ENCODE results near the gene TSPAN17.

Gene TSPAN17

GRCh38 chr5:176677209-176677939 is 30.1 kb downstream of the TSPAN17 start:
- Histone ChIP-seq H3K27me3 (replicated peaks; ENCODE audit: control insufficient read depth, insufficient read depth, low read length) (peaks cover 40% of the 10 kb centered on the region), H3K4me3 (ENCODE audit: low read length) (no peak overlapping the region), H3K4me1 (ENCODE audit: control insufficient read depth, insufficient read depth, low read length) (peaks cover 14% of the 10 kb centered on the region), H3K9me3 (ENCODE audit: control insufficient read depth, low read length) (no peaks in the 10 kb centered on the region), H3K9ac (ENCODE audit: low read length) (no peak overlapping the region), H3K36me3 (ENCODE audit: control insufficient read depth, insufficient read depth, low read length, severe bottlenecking) (no peaks in the 10 kb centered on the region)
- DNase-seq (ENCODE audit: low read depth), result no peak

GRCh38 chr5:176678584-176678983 is 31.3 kb downstream of the TSPAN17 start:
- no peak overlapping the region for H3K9ac ChIP-seq (ENCODE audit: low read length)
- H3K27me3 ChIP-seq (replicated peaks; ENCODE audit: control insufficient read depth, insufficient read depth, low read length), result peaks cover 47% of the 10 kb centered on the region
- H3K36me3 ChIP-seq (ENCODE audit: control insufficient read depth, insufficient read depth, low read length, severe bottlenecking), result no peaks in the 10 kb centered on the region
- H3K4me3 ChIP-seq (ENCODE audit: low read length), result no peak overlapping the region
- no peak for DNase-seq (ENCODE audit: low read depth)
- H3K4me1 ChIP-seq (ENCODE audit: control insufficient read depth, insufficient read depth, low read length), result peaks cover 14% of the 10 kb centered on the region
- peaks cover 3% of the 10 kb centered on the region for H3K9me3 ChIP-seq (ENCODE audit: control insufficient read depth, low read length)

- H3K9ac ChIP-seq (ENCODE audit: low read length), result no peak overlapping the region
- H3K4me1 ChIP-seq (ENCODE audit: control insufficient read depth, insufficient read depth, low read length), result peaks cover 14% of the 10 kb centered on the region
- peaks cover 4% of the 10 kb centered on the region for H3K9me3 ChIP-seq (ENCODE audit: control insufficient read depth, low read length)
- DNase-seq (ENCODE audit: low read depth), result no peak
- peaks cover 55% of the 10 kb centered on the region for H3K27me3 ChIP-seq (replicated peaks; ENCODE audit: control insufficient read depth, insufficient read depth, low read length)
- no peaks in the 10 kb centered on the region for H3K36me3 ChIP-seq (ENCODE audit: control insufficient read depth, insufficient read depth, low read length, severe bottlenecking)
- H3K4me3 ChIP-seq (ENCODE audit: low read length), result no peak overlapping the region
These were observed 32.3 kb downstream of the TSPAN17 start for GRCh38 chr5:176679365-176680225.

GRCh38 chr5:176680226-176680563 is 32.9 kb downstream of the TSPAN17 start:
- Histone ChIP-seq H3K9ac (ENCODE audit: low read length) (no peak overlapping the region), H3K27me3 (replicated peaks; ENCODE audit: control insufficient read depth, insufficient read depth, low read length) (peaks cover 55% of the 10 kb centered on the region), H3K9me3 (ENCODE audit: control insufficient read depth, low read length) (peaks cover 10% of the 10 kb centered on the region), H3K4me1 (ENCODE audit: control insufficient read depth, insufficient read depth, low read length) (peaks cover 14% of the 10 kb centered on the region), H3K4me3 (ENCODE audit: low read length) (no peak overlapping the region), H3K36me3 (ENCODE audit: control insufficient read depth, insufficient read depth, low read length, severe bottlenecking) (no peaks in the 10 kb centered on the region)
- DNase-seq (ENCODE audit: low read depth), result no peak

- Histone ChIP-seq H3K4me1 (ENCODE audit: control insufficient read depth, insufficient read depth, low read length) (peaks cover 10% of the 10 kb centered on the region), H3K9me3 (ENCODE audit: control insufficient read depth, low read length) (peaks cover 19% of the 10 kb centered on the region), H3K27me3 (replicated peaks; ENCODE audit: control insufficient read depth, insufficient read depth, low read length) (peaks cover 55% of the 10 kb centered on the region), H3K36me3 (ENCODE audit: control insufficient read depth, insufficient read depth, low read length, severe bottlenecking) (no peaks in the 10 kb centered on the region), H3K4me3 (ENCODE audit: low read length) (no peak overlapping the region), H3K9ac (ENCODE audit: low read length) (no peak overlapping the region)
- no peak for DNase-seq (ENCODE audit: low read depth)
These were observed 34.8 kb downstream of the TSPAN17 start for GRCh38 chr5:176682016-176682531.

GRCh38 chr5:176685010-176685409 is 37.7 kb downstream of the TSPAN17 start:
- H3K4me1 ChIP-seq (ENCODE audit: control insufficient read depth, insufficient read depth, low read length), result no peaks in the 10 kb centered on the region
- H3K9ac ChIP-seq (ENCODE audit: low read length), result no peak overlapping the region
- H3K36me3 ChIP-seq (ENCODE audit: control insufficient read depth, insufficient read depth, low read length, severe bottlenecking), result no peaks in the 10 kb centered on the region
- H3K9me3 ChIP-seq (ENCODE audit: control insufficient read depth, low read length), result peaks cover 26% of the 10 kb centered on the region
- H3K27me3 ChIP-seq (replicated peaks; ENCODE audit: control insufficient read depth, insufficient read depth, low read length), result peaks cover 44% of the 10 kb centered on the region
- no peak for DNase-seq (ENCODE audit: low read depth)
- no peak overlapping the region for H3K4me3 ChIP-seq (ENCODE audit: low read length)

- no peak overlapping the region for H3K4me3 ChIP-seq (ENCODE audit: low read length)
- H3K36me3 ChIP-seq (ENCODE audit: control insufficient read depth, insufficient read depth, low read length, severe bottlenecking), result no peaks in the 10 kb centered on the region
- no peak for DNase-seq (ENCODE audit: low read depth)
- peaks cover 32% of the 10 kb centered on the region for H3K9me3 ChIP-seq (ENCODE audit: control insufficient read depth, low read length)
- H3K9ac ChIP-seq (ENCODE audit: low read length), result no peak overlapping the region
- H3K4me1 ChIP-seq (ENCODE audit: control insufficient read depth, insufficient read depth, low read length), result no peaks in the 10 kb centered on the region
- peaks cover 49% of the 10 kb centered on the region for H3K27me3 ChIP-seq (replicated peaks; ENCODE audit: control insufficient read depth, insufficient read depth, low read length)
These were observed 40.0 kb downstream of the TSPAN17 start for GRCh38 chr5:176687247-176687646.

GRCh38 chr5:176687881-176688280 is 40.6 kb downstream of the TSPAN17 start:
- no peak for DNase-seq (ENCODE audit: low read depth)
- peaks cover 32% of the 10 kb centered on the region for H3K9me3 ChIP-seq (ENCODE audit: control insufficient read depth, low read length)
- H3K4me3 ChIP-seq (ENCODE audit: low read length), result no peak overlapping the region
- H3K36me3 ChIP-seq (ENCODE audit: control insufficient read depth, insufficient read depth, low read length, severe bottlenecking), result no peaks in the 10 kb centered on the region
- no peak overlapping the region for H3K9ac ChIP-seq (ENCODE audit: low read length)
- H3K4me1 ChIP-seq (ENCODE audit: control insufficient read depth, insufficient read depth, low read length), result no peaks in the 10 kb centered on the region
- peaks cover 49% of the 10 kb centered on the region for H3K27me3 ChIP-seq (replicated peaks; ENCODE audit: control insufficient read depth, insufficient read depth, low read length)

GRCh38 chr5:176690911-176691310 is 43.6 kb downstream of the TSPAN17 start:
- Histone ChIP-seq H3K4me3 (ENCODE audit: low read length) (no peak overlapping the region), H3K4me1 (ENCODE audit: control insufficient read depth, insufficient read depth, low read length) (no peaks in the 10 kb centered on the region), H3K36me3 (ENCODE audit: control insufficient read depth, insufficient read depth, low read length, severe bottlenecking) (no peaks in the 10 kb centered on the region), H3K9ac (ENCODE audit: low read length) (no peak overlapping the region), H3K9me3 (ENCODE audit: control insufficient read depth, low read length) (peaks cover 14% of the 10 kb centered on the region), H3K27me3 (replicated peaks; ENCODE audit: control insufficient read depth, insufficient read depth, low read length) (peaks cover 64% of the 10 kb centered on the region)
- DNase-seq (ENCODE audit: low read depth), result no peak

- Histone ChIP-seq H3K4me1 (ENCODE audit: control insufficient read depth, insufficient read depth, low read length) (no peaks in the 10 kb centered on the region), H3K36me3 (ENCODE audit: control insufficient read depth, insufficient read depth, low read length, severe bottlenecking) (no peaks in the 10 kb centered on the region), H3K4me3 (ENCODE audit: low read length) (no peak overlapping the region), H3K27me3 (replicated peaks; ENCODE audit: control insufficient read depth, insufficient read depth, low read length) (peaks cover 70% of the 10 kb centered on the region), H3K9ac (ENCODE audit: low read length) (no peak overlapping the region), H3K9me3 (ENCODE audit: control insufficient read depth, low read length) (peaks cover 13% of the 10 kb centered on the region)
- DNase-seq (ENCODE audit: low read depth), result no peak
These were observed 44.2 kb downstream of the TSPAN17 start for GRCh38 chr5:176691524-176691923.

GRCh38 chr5:176692326-176692725 is 45.0 kb downstream of the TSPAN17 start:
- no peak overlapping the region for H3K9ac ChIP-seq (ENCODE audit: low read length)
- H3K4me3 ChIP-seq (ENCODE audit: low read length), result no peak overlapping the region
- peaks cover 77% of the 10 kb centered on the region for H3K27me3 ChIP-seq (replicated peaks; ENCODE audit: control insufficient read depth, insufficient read depth, low read length)
- H3K9me3 ChIP-seq (ENCODE audit: control insufficient read depth, low read length), result peaks cover 12% of the 10 kb centered on the region
- no peaks in the 10 kb centered on the region for H3K4me1 ChIP-seq (ENCODE audit: control insufficient read depth, insufficient read depth, low read length)
- no peak for DNase-seq (ENCODE audit: low read depth)
- no peaks in the 10 kb centered on the region for H3K36me3 ChIP-seq (ENCODE audit: control insufficient read depth, insufficient read depth, low read length, severe bottlenecking)

Data from adipocyte (in vitro differentiated cells).